ENCODE data around the gene NPFFR1.
A peak's percentile ranks its signal among the peaks of the same experiment; 100 is the strongest.
"Not testable (repeated sequence)": the region's sequence is repeated elsewhere in the genome, so short reads cannot be mapped to it uniquely, and the experiment has no call there.

Gene NPFFR1

GRCh38 chr10:70233109-70233938 lies 50.5 kb downstream of the NPFFR1 start, which contains the start of gene PPA1:
PPA1 (minus strand) TSS chr10:70233429; CDS start chr10:70233327, 102 bp downstream.
- H3K4me3 ChIP-seq (ENCODE audit: low read depth in 1 of 5, low read length in 5 of 5): peak within 1 kb of the TSS; percentile 76 to 91 (median 87)
- peak within 1 kb of the TSS; percentile 59 to 98 (median 93) for H3K9ac ChIP-seq (ENCODE audit: low read length in 5 of 5)
- peak within 1 kb of the TSS; percentile 74 for H3K27ac ChIP-seq (ENCODE audit: low read depth, low read length)
- peaks cover 0 to 8% (median 4%) of the 10 kb centered on the region in 5 donors for H3K36me3 ChIP-seq (ENCODE audit: control insufficient read depth in 5 of 5, insufficient read depth in 5 of 5, low read length in 5 of 5)
- H3K9me3 ChIP-seq (ENCODE audit: control insufficient read depth in 5 of 5, low read length in 5 of 5): no peaks in the 10 kb centered on the region
- H3K4me1 ChIP-seq (ENCODE audit: control insufficient read depth in 5 of 5, insufficient read depth in 5 of 5, low read length in 5 of 5): peaks cover 2 to 48% (median 39%) of the 10 kb centered on the region in 5 donors
- peaks cover 0 to 3% (median 0%) of the 10 kb centered on the region in 5 donors for H3K27me3 ChIP-seq (ENCODE audit: control insufficient read depth in 5 of 5, insufficient read depth in 4 of 5, low read length in 5 of 5)

DNA sequence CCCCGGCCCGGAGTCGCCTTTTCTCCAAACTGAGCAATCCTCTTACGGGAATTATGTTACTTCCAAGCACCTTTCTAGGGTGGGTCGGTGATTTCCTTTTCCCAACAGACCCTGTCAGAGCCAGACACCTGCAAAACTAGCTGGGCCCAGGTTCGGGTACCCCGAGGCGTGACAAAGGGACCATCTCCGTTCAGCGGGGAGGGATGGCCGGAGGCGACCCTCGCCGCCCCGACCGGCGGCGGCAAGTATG lies 51.0 kb downstream of the NPFFR1 start:
- peak overlapping the region; percentile 59 to 98 (median 93) for H3K9ac ChIP-seq (ENCODE audit: low read length in 5 of 5)
- H3K36me3 ChIP-seq (ENCODE audit: control insufficient read depth in 5 of 5, insufficient read depth in 5 of 5, low read length in 5 of 5): peaks cover 0 to 9% (median 4%) of the 10 kb centered on the region in 5 donors
- H3K27me3 ChIP-seq (ENCODE audit: control insufficient read depth in 5 of 5, insufficient read depth in 4 of 5, low read length in 5 of 5): peaks cover 0 to 2% (median 0%) of the 10 kb centered on the region in 5 donors
- peak overlapping the region; percentile 76 to 91 (median 87) for H3K4me3 ChIP-seq (ENCODE audit: low read depth in 1 of 5, low read length in 5 of 5)
- peak overlapping the region; percentile 74 for H3K27ac ChIP-seq (ENCODE audit: low read depth, low read length)
- no peaks in the 10 kb centered on the region for H3K9me3 ChIP-seq (ENCODE audit: control insufficient read depth in 5 of 5, low read length in 5 of 5)
- H3K4me1 ChIP-seq (ENCODE audit: control insufficient read depth in 5 of 5, insufficient read depth in 5 of 5, low read length in 5 of 5): peaks cover 2 to 53% (median 45%) of the 10 kb centered on the region in 5 donors

GRCh38 chr10:70232155-70232858 lies 51.5 kb downstream of the NPFFR1 start:
- Histone ChIP-seq H3K27ac (ENCODE audit: low read depth, low read length) (peak overlapping the region; percentile 74), H3K9me3 (ENCODE audit: control insufficient read depth in 5 of 5, low read length in 5 of 5) (no peaks in the 10 kb centered on the region), H3K36me3 (ENCODE audit: control insufficient read depth in 5 of 5, insufficient read depth in 5 of 5, low read length in 5 of 5) (peaks cover 0 to 9% (median 4%) of the 10 kb centered on the region in 5 donors), H3K4me3 (ENCODE audit: low read depth in 1 of 5, low read length in 5 of 5) (peak overlapping the region; percentile 76 to 91 (median 87)), H3K4me1 (ENCODE audit: control insufficient read depth in 5 of 5, insufficient read depth in 5 of 5, low read length in 5 of 5) (peaks cover 2 to 58% (median 49%) of the 10 kb centered on the region in 5 donors), H3K9ac (ENCODE audit: low read length in 5 of 5) (peak overlapping the region; percentile 59 to 98 (median 93)), H3K27me3 (ENCODE audit: control insufficient read depth in 5 of 5, insufficient read depth in 4 of 5, low read length in 5 of 5) (no peaks in the 10 kb centered on the region)

DNA sequence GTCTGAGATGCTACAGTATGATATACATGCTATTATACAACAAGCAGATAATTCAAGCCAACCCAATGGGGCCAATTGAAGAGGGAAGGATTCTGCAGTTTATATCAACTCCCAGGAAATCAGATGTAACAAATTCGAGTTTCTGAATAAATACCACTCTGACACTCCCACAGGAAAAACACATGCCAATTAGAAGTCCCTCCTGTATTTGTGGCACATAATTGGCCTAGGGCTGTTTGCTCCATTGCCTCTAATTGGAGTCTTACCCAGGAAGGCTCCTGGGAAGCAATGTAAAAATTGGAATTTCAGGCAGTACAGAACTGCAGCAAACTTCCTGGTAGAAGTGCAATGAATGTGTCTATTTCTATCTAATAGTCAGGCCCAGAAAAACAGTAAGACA lies 55.3 kb downstream of the NPFFR1 start:
- H3K9me3 ChIP-seq (ENCODE audit: control insufficient read depth in 5 of 5, low read length in 5 of 5): no peaks in the 10 kb centered on the region
- H3K36me3 ChIP-seq (ENCODE audit: control insufficient read depth in 5 of 5, insufficient read depth in 5 of 5, low read length in 5 of 5): peaks cover 0 to 14% (median 8%) of the 10 kb centered on the region in 5 donors
- H3K27ac ChIP-seq (ENCODE audit: low read depth, low read length): no peak overlapping the region
- peaks cover 0 to 55% (median 35%) of the 10 kb centered on the region in 5 donors for H3K4me1 ChIP-seq (ENCODE audit: control insufficient read depth in 5 of 5, insufficient read depth in 5 of 5, low read length in 5 of 5)
- no peaks in the 10 kb centered on the region for H3K27me3 ChIP-seq (ENCODE audit: control insufficient read depth in 5 of 5, insufficient read depth in 4 of 5, low read length in 5 of 5)
- H3K4me3 ChIP-seq (ENCODE audit: low read depth in 1 of 5, low read length in 5 of 5): no peak overlapping the region
- H3K9ac ChIP-seq (ENCODE audit: low read length in 5 of 5): peak overlapping the region in 1 of 5 donors; percentile 20

- Histone ChIP-seq H3K9ac (ENCODE audit: low read length in 5 of 5) (peak overlapping the region in 1 of 5 donors; percentile 20), H3K36me3 (ENCODE audit: control insufficient read depth in 5 of 5, insufficient read depth in 5 of 5, low read length in 5 of 5) (peaks cover 0 to 14% (median 8%) of the 10 kb centered on the region in 5 donors), H3K27ac (ENCODE audit: low read depth, low read length) (peak overlapping the region; percentile 6)
These were observed 56.1 kb downstream of the NPFFR1 start for GRCh38 chr10:70227548-70228320.

GRCh38 chr10:70223728-70224127 lies 60.1 kb downstream of the NPFFR1 start:
- peaks cover 0 to 35% (median 21%) of the 10 kb centered on the region in 5 donors for H3K4me1 ChIP-seq (ENCODE audit: control insufficient read depth in 5 of 5, insufficient read depth in 5 of 5, low read length in 5 of 5)
- H3K9ac ChIP-seq (ENCODE audit: low read length in 5 of 5): no peak overlapping the region
- H3K4me3 ChIP-seq (ENCODE audit: low read depth in 1 of 5, low read length in 5 of 5): no peak overlapping the region
- no peaks in the 10 kb centered on the region for H3K9me3 ChIP-seq (ENCODE audit: control insufficient read depth in 5 of 5, low read length in 5 of 5)
- H3K27ac ChIP-seq (ENCODE audit: low read depth, low read length): no peak overlapping the region
- H3K36me3 ChIP-seq (ENCODE audit: control insufficient read depth in 5 of 5, insufficient read depth in 5 of 5, low read length in 5 of 5): peaks cover 0 to 12% (median 4%) of the 10 kb centered on the region in 5 donors
- no peaks in the 10 kb centered on the region for H3K27me3 ChIP-seq (ENCODE audit: control insufficient read depth in 5 of 5, insufficient read depth in 4 of 5, low read length in 5 of 5)

More at GRCh38 chr10:70227548-70228320, 56.1 kb downstream of the NPFFR1 start:
- no peak overlapping the region for H3K4me3 ChIP-seq (ENCODE audit: low read depth in 1 of 5, low read length in 5 of 5)
- no peaks in the 10 kb centered on the region for H3K9me3 ChIP-seq (ENCODE audit: control insufficient read depth in 5 of 5, low read length in 5 of 5)
- no peaks in the 10 kb centered on the region for H3K27me3 ChIP-seq (ENCODE audit: control insufficient read depth in 5 of 5, insufficient read depth in 4 of 5, low read length in 5 of 5)
- H3K4me1 ChIP-seq (ENCODE audit: control insufficient read depth in 5 of 5, insufficient read depth in 5 of 5, low read length in 5 of 5): peaks cover 0 to 53% (median 32%) of the 10 kb centered on the region in 5 donors

DNA sequence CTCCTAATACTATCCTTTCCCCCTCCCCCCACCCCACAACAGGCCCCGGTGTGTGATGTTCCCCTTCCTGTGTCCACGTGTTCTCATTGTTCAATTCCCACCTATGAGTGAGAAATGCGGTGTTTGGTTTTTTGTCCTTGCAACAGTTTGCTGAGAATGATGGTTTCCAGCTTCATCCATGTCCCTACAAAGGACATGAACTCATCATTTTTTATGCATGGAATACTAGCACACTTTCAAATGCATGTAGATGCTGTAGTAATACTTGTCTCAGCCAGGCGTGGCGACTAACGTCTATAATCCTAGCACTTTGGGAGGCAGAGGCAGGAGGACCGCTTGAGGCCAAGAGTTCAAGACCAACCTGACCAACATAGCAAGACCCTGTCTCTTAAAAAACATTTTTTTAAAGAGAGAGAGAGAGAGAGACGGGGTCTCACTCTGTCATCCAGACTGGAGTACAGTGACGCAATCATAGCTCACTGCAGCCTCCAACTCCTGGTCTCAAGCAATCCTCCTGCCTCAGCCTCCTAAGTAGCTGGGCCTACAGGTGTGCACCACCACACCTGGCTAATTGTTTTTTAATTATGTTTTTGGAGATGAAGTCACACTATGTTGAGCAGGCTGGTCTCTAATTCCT lies 60.9 kb downstream of the NPFFR1 start:
- not testable (repeated sequence) for H3K9ac ChIP-seq (ENCODE audit: low read length in 5 of 5); H3K27me3 ChIP-seq (ENCODE audit: control insufficient read depth in 5 of 5, insufficient read depth in 4 of 5, low read length in 5 of 5); H3K4me3 ChIP-seq (ENCODE audit: low read depth in 1 of 5, low read length in 5 of 5); H3K9me3 ChIP-seq (ENCODE audit: control insufficient read depth in 5 of 5, low read length in 5 of 5); H3K27ac ChIP-seq (ENCODE audit: low read depth, low read length)
- Histone ChIP-seq H3K36me3 (ENCODE audit: control insufficient read depth in 5 of 5, insufficient read depth in 5 of 5, low read length in 5 of 5) (peaks cover 2 to 12% (median 4%) of the 10 kb centered on the region in 5 donors), H3K4me1 (ENCODE audit: control insufficient read depth in 5 of 5, insufficient read depth in 5 of 5, low read length in 5 of 5) (peaks cover 0 to 27% (median 13%) of the 10 kb centered on the region in 5 donors)

- no peaks in the 10 kb centered on the region for H3K9me3 ChIP-seq (ENCODE audit: control insufficient read depth in 5 of 5, low read length in 5 of 5)
- no peaks in the 10 kb centered on the region for H3K27me3 ChIP-seq (ENCODE audit: control insufficient read depth in 5 of 5, insufficient read depth in 4 of 5, low read length in 5 of 5)
- no peak overlapping the region for H3K4me3 ChIP-seq (ENCODE audit: low read depth in 1 of 5, low read length in 5 of 5)
- peaks cover 3 to 18% (median 5%) of the 10 kb centered on the region in 5 donors for H3K36me3 ChIP-seq (ENCODE audit: control insufficient read depth in 5 of 5, insufficient read depth in 5 of 5, low read length in 5 of 5)
- H3K4me1 ChIP-seq (ENCODE audit: control insufficient read depth in 5 of 5, insufficient read depth in 5 of 5, low read length in 5 of 5): peaks cover 0 to 21% (median 8%) of the 10 kb centered on the region in 5 donors
- no peak overlapping the region for H3K27ac ChIP-seq (ENCODE audit: low read depth, low read length)
- H3K9ac ChIP-seq (ENCODE audit: low read length in 5 of 5): no peak overlapping the region
These were observed 61.4 kb downstream of the NPFFR1 start for GRCh38 chr10:70222340-70222794.

DNA sequence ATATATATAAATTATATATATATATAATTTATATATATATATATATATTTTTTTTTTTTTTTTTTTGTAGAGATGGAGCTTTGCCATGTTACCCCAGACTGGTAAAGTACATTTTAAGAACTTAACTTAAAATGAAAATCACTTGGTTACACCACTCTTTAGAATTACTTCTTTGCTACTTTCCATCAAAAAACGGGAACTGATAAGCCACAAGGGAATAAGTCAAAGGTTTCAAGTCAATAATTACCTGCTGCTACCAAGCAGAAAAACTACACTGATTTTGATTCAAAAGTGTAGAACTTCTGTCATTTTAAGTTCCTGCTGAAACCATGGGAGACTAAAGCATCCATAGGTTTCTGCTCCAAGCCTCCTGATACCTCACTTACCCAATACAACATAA lies 62.8 kb downstream of the NPFFR1 start:
- Histone ChIP-seq H3K27ac (ENCODE audit: low read depth, low read length) (peak overlapping the region; percentile 63), H3K27me3 (ENCODE audit: control insufficient read depth in 5 of 5, insufficient read depth in 4 of 5, low read length in 5 of 5) (no peaks in the 10 kb centered on the region), H3K9me3 (ENCODE audit: control insufficient read depth in 5 of 5, low read length in 5 of 5) (no peaks in the 10 kb centered on the region), H3K4me3 (ENCODE audit: low read depth in 1 of 5, low read length in 5 of 5) (no peak overlapping the region), H3K4me1 (ENCODE audit: control insufficient read depth in 5 of 5, insufficient read depth in 5 of 5, low read length in 5 of 5) (peaks cover 0 to 12% (median 5%) of the 10 kb centered on the region in 5 donors), H3K9ac (ENCODE audit: low read length in 5 of 5) (peak overlapping the region in 2 of 5 donors; percentile 59 to 66), H3K36me3 (ENCODE audit: control insufficient read depth in 5 of 5, insufficient read depth in 5 of 5, low read length in 5 of 5) (peaks cover 7 to 21% (median 10%) of the 10 kb centered on the region in 5 donors)
